ENCODE data around the gene CSNK1G2. TPM values are rescaled to one million over a fixed set of nuclear protein-coding genes. Genes with fewer than 3 reads are reported as not detected.

Gene CSNK1G2
- total RNA-seq, result 58.4 and 73.2 TPM in 2 replicates

DNA sequence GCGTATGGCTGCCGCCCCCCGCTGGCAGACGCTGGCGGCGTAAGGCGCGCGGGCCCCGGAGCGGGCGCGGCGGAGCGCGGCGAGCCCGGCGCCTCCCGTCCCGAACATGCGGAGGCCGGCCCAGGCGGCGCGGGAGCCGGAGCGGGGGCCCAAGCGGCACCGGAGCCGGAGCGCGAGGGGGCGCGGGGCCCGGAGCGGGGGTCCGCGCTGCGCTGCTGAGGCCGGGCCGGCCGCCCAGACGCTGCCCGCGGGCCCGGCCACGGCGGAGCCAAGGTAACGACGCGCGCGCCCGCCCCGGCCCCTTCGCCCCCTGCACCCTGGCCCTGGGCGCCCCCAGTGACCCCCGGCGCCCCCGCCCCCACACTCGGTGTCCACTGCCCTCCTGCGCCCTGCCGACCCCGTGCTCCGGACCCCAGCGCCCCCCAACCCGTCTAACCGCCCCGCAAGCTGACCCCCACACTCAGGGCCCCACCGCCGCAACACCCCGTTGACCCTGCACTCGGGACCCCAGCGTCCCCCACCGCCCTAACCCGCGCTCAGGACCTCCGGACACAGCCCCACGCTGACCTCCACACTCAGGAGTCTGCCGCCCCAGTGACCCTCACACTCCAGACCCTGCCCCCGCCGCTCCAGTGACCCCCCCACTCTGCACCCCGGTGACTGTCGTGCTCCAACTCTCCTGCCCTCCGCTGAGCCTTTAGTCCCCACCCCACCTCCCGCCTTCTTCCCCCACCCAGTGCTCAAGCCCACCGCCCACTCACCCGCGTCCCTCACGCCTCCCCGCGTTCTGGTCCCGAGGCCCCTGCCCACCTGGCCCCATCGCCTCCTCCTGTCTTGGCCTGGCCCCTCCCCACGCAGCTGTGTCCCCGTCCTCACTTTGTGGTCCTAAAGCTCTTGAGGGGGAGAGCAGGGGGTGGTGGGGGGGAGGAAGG is at the start of gene CSNK1G2:
CSNK1G2 (plus strand) TSS at position 27 of the 932 bp plus-strand sequence. CDS start 28,601 bp downstream, outside the sequence.
- no peak for DNase-seq (ENCODE audit: low read depth)
- Histone ChIP-seq H3K4me3 (ENCODE audit: low read depth, low read length) (peak within 1 kb of the TSS; percentile 95), H3K36me3 (ENCODE audit: control insufficient read depth, insufficient read depth, low read length) (no peaks in the 10 kb centered on the region), H3K27me3 (ENCODE audit: control insufficient read depth, insufficient read depth, low read length) (no peaks in the 10 kb centered on the region)
- TF ChIP-seq, protein P1, sequence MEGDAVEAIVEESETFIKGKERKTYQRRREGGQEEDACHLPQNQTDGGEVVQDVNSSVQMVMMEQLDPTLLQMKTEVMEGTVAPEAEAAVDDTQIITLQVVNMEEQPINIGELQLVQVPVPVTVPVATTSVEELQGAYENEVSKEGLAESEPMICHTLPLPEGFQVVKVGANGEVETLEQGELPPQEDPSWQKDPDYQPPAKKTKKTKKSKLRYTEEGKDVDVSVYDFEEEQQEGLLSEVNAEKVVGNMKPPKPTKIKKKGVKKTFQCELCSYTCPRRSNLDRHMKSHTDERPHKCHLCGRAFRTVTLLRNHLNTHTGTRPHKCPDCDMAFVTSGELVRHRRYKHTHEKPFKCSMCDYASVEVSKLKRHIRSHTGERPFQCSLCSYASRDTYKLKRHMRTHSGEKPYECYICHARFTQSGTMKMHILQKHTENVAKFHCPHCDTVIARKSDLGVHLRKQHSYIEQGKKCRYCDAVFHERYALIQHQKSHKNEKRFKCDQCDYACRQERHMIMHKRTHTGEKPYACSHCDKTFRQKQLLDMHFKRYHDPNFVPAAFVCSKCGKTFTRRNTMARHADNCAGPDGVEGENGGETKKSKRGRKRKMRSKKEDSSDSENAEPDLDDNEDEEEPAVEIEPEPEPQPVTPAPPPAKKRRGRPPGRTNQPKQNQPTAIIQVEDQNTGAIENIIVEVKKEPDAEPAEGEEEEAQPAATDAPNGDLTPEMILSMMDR (IDR thresholded peaks at IDR 0.05; ENCODE audit: insufficient read depth, low read length, severe bottlenecking), result no peak
- FAIRE-seq, result no peak

DNA sequence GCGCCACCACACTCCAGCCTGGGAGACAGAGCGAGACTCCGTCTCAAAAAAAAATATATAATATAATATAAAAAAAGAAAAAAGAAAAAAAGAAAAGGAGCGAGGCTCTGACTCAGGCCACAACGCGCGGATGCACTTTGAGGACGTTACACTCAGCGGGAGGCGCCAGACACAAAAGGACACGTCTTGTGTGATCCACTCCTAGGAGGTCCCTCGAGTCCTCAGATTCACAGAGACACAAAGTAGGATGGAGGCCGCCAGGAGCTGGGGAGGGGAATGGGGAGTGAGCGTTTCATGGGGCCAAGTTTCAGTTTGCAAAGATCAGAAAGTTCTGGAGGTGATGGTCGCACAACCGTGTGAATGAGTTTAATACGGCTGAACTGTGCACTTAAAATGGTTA is 47.2 kb upstream of the CSNK1G2 start:
- no peaks in the 10 kb centered on the region for H3K36me3 ChIP-seq (ENCODE audit: control insufficient read depth, insufficient read depth, low read length)
- no peak overlapping the region for H3K4me3 ChIP-seq (ENCODE audit: low read depth, low read length)
- H3K27me3 ChIP-seq (ENCODE audit: control insufficient read depth, insufficient read depth, low read length), result no peaks in the 10 kb centered on the region
- DNase-seq (ENCODE audit: low read depth) (no peak), FAIRE-seq (no peak)
- TF ChIP-seq, protein P1 (IDR thresholded peaks at IDR 0.05; ENCODE audit: insufficient read depth, low read length, severe bottlenecking), result no peak

DNA sequence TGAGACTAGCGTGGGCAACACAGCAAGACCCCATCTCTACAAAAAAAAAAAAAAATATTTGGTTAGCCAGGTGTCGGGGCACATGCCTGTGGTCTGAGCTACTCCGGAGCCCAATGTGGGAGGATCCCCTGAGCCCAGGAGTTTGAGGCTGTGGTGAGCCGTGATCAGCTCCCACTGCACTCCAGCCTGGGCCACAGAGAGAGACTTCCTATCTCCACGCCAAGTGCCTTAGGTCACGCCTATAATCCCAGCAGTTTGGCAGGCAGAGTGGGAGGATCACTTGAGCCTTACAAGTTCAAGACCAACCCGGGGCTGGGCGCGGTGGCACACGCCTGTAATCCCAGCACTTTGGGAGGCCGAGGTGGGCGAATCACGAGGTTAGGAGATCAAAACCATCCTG is 44.5 kb upstream of the CSNK1G2 start:
- no peak overlapping the region for H3K4me3 ChIP-seq (ENCODE audit: low read depth, low read length)
- no peak for DNase-seq (ENCODE audit: low read depth)
- no peaks in the 10 kb centered on the region for H3K36me3 ChIP-seq (ENCODE audit: control insufficient read depth, insufficient read depth, low read length)
- TF ChIP-seq, protein P1 (IDR thresholded peaks at IDR 0.05; ENCODE audit: insufficient read depth, low read length, severe bottlenecking), result no peak
- FAIRE-seq, result no peak
- H3K27me3 ChIP-seq (ENCODE audit: control insufficient read depth, insufficient read depth, low read length), result no peaks in the 10 kb centered on the region

DNA sequence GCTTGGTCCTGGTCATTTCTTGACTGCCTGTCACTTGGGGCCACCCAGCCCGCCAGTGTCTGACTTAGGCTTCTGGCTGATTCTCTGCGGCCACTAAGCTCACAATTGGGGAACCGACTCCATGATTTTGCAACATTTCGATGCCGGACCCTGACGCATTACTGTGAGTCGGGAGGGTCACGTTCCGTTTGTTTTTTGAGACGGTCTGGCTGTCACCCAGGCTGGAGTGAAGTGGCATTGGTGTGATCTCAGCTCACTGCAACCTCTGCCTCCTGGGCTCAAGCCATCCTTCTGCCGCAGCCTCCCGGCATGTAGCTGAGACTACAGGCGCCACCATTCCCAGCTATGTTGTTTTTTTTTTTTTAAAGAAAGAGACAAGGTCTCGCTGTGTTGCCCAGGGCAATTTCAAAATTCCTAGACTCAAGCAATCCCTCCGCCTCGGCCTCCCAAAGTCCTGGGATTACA is 39.0 kb upstream of the CSNK1G2 start:
- TF ChIP-seq, protein P1 (IDR thresholded peaks at IDR 0.05; ENCODE audit: insufficient read depth, low read length, severe bottlenecking), result no peak
- Histone ChIP-seq H3K36me3 (ENCODE audit: control insufficient read depth, insufficient read depth, low read length) (no peaks in the 10 kb centered on the region), H3K4me3 (ENCODE audit: low read depth, low read length) (no peak overlapping the region), H3K27me3 (ENCODE audit: control insufficient read depth, insufficient read depth, low read length) (no peaks in the 10 kb centered on the region)
- FAIRE-seq, result no peak
- DNase-seq (ENCODE audit: low read depth), result no peak

DNA sequence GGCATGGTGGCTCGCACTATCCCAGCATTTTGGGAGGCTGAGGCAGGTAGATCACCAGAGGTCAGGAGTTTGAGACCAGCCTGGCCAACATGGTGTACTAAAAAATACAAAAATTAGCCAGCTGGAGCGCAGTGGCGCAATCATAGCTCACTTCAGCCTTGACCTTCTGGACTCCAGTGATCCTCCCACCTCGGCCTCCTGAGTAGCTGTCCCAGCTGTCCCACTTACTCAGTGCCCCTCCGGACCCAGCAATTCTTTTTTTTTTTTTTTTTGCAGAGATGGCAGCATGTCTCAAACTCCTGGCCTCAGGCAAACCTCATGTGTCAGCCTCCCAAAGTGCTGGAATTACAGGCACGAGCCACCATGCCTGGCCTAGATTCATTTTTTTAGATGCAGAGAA is 38.0 kb upstream of the CSNK1G2 start:
- H3K27me3 ChIP-seq (ENCODE audit: control insufficient read depth, insufficient read depth, low read length), result no peaks in the 10 kb centered on the region
- DNase-seq (ENCODE audit: low read depth), result no peak
- no peaks in the 10 kb centered on the region for H3K36me3 ChIP-seq (ENCODE audit: control insufficient read depth, insufficient read depth, low read length)
- TF ChIP-seq, protein P1 (IDR thresholded peaks at IDR 0.05; ENCODE audit: insufficient read depth, low read length, severe bottlenecking), result no peak
- no peak for FAIRE-seq
- H3K4me3 ChIP-seq (ENCODE audit: low read depth, low read length), result no peak overlapping the region

Measured in bronchial epithelial cell (primary cell).